VCaP (cell line): Measurements from ENCODE around the gene STOX2.

ENCODE experiments used
- H3K27ac ChIP-seq: fragments of 450-650 bp; 2 replicates; pipeline ENCODE4 v1.5.1; 2017
- TF ChIP-seq, protein P1 (sequence below): fragments of 450-650 bp; conservative IDR thresholded peaks from 2 replicates; pipeline ENCODE4 v1.5.1; 2017; ENCODE audit warnings: mild to moderate bottlenecking, moderate library complexity

The STOX2 gene

DNA sequence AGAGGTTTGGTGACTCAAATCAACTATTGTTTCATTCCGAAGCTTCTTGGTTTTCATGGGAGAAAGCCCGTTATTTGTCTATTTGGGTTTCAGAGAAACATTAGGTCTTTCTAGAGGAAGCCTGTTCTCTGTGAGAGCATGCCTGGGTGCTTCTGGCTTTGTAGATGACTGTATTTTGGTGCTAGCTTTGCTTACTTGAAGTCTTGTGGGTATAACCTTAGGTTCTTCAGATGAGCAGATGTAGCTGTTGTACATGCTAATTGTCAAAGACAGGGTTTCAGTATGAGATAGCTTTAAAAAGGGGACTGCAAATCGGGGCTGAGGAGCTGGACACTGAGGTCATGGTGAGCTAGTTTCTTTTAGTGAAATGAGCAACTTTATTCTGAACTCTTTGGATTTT, 7.9 kb upstream of the STOX2 start:
- H3K27ac ChIP-seq: no peak overlapping the region
- TF ChIP-seq, protein P1, sequence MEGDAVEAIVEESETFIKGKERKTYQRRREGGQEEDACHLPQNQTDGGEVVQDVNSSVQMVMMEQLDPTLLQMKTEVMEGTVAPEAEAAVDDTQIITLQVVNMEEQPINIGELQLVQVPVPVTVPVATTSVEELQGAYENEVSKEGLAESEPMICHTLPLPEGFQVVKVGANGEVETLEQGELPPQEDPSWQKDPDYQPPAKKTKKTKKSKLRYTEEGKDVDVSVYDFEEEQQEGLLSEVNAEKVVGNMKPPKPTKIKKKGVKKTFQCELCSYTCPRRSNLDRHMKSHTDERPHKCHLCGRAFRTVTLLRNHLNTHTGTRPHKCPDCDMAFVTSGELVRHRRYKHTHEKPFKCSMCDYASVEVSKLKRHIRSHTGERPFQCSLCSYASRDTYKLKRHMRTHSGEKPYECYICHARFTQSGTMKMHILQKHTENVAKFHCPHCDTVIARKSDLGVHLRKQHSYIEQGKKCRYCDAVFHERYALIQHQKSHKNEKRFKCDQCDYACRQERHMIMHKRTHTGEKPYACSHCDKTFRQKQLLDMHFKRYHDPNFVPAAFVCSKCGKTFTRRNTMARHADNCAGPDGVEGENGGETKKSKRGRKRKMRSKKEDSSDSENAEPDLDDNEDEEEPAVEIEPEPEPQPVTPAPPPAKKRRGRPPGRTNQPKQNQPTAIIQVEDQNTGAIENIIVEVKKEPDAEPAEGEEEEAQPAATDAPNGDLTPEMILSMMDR: no peak

DNA sequence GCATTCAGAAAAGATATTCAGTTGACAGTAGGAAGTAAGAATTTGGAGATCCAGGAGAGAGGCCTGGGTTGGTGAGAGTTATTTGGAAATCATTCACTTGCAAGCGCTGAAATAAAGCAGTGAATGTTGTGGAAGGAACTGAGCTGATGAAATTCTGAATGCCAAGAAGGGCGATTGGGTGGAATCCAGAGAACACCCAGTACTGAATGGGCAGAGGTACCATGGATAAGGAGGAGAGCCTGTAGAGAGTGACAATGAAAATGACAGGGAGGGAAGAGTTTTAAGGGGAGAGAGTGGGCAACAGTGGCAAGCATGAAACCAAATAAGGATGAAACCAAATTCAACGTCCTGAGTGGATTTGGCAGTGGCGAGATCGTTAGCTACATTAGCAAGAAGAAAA, 6.7 kb upstream of the STOX2 start:
- no peak overlapping the region for H3K27ac ChIP-seq
- TF ChIP-seq, protein P1: no peak

DNA sequence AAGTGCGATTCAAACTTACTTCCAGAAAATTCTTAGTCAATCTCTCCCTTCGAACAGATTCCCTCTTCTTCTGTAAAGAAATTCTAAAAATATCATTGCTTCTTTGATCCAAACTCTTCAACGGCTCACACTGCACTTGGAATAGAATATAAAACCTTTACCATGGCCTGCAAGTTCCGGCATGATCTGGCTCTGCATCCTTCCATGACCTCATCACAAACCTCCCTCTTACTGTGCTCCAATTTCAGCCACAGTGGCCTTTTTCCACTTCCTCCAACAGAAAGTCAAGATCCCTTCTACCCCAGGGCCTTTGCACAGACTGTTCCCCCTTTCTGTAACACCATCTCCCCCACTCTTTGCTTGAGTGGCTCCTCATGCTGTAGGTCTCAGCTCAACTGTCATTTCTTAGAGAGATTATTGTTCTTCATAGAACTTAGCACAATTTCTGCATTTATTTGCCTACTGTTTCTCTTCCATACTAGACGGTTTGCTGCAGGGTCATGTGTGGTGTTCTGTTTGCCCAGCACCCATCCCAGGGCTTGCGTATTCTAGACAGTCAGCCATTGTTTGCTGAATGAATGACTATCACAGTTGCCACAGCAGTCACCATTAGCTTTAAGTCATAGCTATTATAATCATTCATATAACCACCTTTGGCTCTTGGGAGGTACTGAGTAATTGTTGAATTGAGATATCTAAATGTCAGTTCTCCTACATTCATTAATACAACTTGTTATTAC, 1.9 kb upstream of the STOX2 start:
- TF ChIP-seq, protein P1: no peak
- H3K27ac ChIP-seq: no peak overlapping the region

DNA sequence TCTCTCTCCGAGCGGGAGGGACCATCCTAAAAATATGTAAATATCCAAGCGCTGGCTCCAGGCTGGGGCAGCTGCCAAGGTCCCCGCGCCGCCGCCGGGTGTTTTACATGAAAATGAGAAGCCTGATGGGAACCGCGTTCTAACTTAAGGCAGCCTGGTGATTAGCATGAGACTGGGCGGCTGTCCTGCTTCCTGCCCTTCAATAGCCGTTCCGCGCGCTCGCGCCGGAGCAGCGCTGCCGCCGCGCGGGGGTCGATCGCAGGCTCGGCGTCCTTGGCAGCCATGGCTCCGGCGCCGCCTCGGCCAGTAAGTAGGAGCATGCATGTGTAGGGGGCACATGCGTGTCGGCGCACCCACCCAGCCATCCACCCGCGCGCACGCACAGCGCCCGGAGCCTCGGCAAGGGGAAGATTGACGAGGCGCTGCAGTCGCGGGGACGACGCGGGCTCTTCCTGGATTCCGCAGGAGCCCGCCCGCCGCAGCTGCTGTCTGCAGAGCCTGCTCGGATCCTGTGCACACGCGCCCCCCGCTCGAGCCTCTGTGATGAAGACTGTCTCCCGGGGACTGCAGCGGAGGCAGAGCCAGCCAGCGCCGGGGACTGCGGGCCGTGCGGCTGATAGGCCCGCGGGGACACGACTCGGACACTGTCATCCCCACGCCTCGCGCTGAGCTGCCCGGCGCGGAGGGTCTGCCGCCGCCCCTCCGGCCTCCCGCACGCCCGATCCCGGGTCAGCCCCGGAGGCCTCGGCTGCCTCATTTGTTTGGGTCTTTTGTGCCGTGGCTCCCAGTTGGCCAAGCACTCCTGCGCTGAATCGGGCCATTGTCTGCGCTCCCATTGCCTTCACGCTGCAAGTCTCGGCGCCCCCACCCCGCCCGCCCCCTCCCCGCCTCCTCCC, 734 bp downstream of the STOX2 start:
- peak overlapping the region; percentile 70 for H3K27ac ChIP-seq
- TF ChIP-seq, protein P1: 0 out of 2 replicates have a peak, but pooled peaks have one; percentile 2

DNA sequence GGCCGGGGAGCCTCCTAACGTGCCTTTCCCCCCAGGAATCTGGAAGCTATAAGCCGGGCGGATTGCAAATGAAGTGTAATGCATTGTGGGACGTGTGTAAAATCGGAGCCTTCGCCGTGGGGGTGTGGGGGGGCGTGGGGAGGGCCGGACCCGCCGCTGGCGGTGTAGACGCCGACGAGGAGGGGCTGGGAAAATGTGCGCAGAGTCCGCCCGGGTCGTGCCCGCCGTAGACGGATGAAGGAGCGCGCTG, 1.3 kb downstream of the STOX2 start:
- H3K27ac ChIP-seq: no peak overlapping the region; the same call in 1 of the 2 replicates
- TF ChIP-seq, protein P1: no peak

DNA sequence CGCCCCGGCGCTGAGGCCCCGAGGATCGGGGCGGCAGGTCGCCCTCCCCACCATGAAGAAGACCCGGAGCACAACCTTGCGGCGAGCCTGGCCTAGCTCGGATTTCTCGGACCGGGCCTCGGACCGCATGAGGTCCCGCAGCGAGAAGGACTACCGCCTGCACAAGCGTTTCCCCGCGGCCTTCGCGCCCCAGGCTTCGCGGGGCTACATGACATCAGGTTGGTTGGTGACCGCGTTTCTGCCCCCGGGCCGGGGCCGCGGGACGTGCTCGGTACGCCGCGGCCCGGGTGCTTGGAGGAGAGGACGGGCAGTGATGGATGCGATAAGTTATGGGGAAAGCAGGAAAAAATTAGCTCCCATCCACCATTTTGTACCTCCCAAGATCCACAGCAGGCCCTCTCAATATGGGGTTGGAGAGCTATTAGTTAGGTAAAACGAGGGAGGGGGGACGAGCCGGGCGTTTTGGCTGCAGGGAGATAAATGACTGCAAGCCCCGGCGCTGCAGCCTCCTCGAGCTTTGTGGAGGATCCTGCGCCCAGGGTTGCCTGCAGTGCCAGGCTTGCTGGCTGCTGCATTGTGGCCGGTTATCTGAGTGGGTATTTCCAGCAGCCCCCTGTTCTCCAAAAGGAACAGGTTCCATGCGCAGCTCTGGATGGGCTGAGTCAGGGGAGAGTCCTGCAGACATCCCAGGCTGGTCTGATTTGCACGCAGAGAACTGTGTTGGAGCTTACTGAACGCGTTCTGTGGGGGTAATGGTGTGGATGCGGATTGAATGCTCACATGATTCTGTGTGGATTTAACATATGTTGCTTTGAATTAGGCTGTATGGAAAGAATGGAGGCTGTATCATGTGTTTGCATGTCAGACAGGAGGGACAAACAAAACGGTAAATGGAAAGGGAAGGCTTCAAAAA, 1.9 kb downstream of the STOX2 start:
- TF ChIP-seq, protein P1: no peak
- H3K27ac ChIP-seq: no peak overlapping the region
